Measurements from ENCODE around the gene ABR.
"Not testable (repeated sequence)": the region's sequence is repeated elsewhere in the genome, so short reads cannot be mapped to it uniquely, and the experiment has no call there.

Gene ABR

GRCh38 chr17:983921-984320 is 195.9 kb downstream of the ABR start:
- no peak for DNase-seq (ENCODE audit: low read depth, low spot score)

- DNase-seq (ENCODE audit: low read depth, low spot score): no peak
These were observed 198.5 kb downstream of the ABR start for GRCh38 chr17:981292-981658.

- DNase-seq (ENCODE audit: low read depth, low spot score): peak; percentile 58
These were observed 199.1 kb downstream of the ABR start for GRCh38 chr17:980406-981291.

DNA sequence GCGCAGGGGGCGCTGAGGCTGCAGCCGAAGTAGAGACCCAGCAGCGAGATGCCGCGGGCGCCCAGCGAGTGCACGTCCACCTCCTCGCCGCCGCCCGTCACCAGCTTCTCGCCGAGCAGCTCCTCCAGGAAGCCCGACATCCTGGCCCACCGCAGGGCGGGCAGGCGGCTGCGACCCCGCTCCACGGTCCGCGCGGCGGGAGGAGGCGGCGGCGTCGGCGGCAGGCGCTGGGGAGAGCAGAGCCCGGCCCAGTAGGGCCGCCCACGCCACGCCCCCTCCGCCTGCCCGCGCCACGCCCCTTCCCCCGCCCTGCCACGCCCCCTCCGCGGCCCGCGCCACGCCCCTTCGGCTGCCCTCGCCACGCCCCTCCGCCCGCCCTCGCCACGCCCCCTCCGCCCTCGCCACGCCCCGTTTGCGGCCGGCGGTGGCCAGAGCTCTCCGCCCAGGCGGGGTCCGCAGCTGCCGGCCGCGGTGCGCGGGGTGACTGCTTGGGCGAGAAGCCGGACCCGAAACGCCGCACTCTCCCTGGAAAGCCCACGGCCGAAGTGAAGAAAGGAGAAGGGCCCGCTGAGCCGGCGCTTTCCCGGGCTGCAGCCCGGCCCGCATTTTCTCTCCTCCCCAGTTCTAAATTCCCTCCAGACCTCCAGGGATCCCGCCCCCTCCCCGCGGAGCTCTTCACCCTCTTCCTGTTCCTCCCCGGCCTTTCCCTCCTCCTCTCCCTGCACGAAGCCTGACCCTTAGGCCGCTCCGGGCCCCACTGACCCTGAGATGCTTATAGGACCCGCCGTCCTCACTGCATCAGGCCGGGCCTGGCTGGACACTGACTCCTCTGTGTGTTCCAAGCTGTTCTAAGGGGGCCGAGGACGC is 200.0 kb downstream of the ABR start, which contains the start of gene NXN:
NXN (minus strand) TSS at position 238 of the 867 bp plus-strand sequence.
- DNase-seq (ENCODE audit: low read depth, low spot score): peak; percentile 78

- DNase-seq (ENCODE audit: low read depth, low spot score): no peak
These were observed 200.6 kb downstream of the ABR start for GRCh38 chr17:979212-979538.

- DNase-seq (ENCODE audit: low read depth, low spot score): no peak
These were observed 201.4 kb downstream of the ABR start for GRCh38 chr17:978103-979093.

- no peak for DNase-seq (ENCODE audit: low read depth, low spot score)
These were observed 202.6 kb downstream of the ABR start for GRCh38 chr17:977166-977565.

DNA sequence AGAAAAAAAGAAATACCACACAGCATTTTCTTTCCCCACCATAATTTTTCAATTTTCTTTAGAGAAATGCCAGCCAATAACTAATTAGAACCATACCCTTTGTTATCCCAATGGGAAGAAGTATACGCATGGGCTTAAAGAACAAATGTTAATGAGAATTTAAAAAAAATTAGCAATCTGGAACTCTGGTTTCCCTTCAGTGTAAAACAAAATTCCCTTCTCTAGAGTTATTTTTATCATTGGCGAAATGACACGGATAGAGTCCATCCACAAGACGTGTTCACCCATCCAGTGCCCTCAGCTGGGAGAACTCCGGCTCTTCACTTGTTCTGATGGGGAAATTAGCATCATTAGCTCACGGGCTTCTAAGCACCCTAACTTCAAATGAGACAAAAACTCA is 203.5 kb downstream of the ABR start:
- no peak for DNase-seq (ENCODE audit: low read depth, low spot score)

GRCh38 chr17:975371-975915 is 204.3 kb downstream of the ABR start:
- no peak for DNase-seq (ENCODE audit: low read depth, low spot score)

- DNase-seq (ENCODE audit: low read depth, low spot score): not testable (repeated sequence)
These were observed 205.0 kb downstream of the ABR start for GRCh38 chr17:974778-975177.

DNA sequence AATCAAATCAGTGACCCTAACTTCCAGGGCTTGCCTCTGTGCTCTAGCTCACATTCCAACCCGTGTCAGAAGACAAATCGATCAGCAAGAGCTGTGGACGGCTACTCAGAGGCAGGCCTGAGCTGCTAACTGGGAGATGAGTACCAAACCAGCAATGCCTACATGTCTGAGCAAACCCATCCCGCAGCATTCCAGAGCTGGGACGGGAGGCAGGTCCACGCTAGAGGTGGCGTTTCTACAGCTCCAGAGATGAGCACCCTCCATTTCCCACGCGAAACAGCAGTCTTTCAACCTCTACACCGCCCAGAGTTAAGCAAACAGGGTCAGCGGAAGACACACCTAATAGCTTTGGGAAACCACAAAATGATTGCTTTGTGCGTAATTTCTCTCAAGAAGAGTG is 206.7 kb downstream of the ABR start:
- no peak for DNase-seq (ENCODE audit: low read depth, low spot score)

DNA sequence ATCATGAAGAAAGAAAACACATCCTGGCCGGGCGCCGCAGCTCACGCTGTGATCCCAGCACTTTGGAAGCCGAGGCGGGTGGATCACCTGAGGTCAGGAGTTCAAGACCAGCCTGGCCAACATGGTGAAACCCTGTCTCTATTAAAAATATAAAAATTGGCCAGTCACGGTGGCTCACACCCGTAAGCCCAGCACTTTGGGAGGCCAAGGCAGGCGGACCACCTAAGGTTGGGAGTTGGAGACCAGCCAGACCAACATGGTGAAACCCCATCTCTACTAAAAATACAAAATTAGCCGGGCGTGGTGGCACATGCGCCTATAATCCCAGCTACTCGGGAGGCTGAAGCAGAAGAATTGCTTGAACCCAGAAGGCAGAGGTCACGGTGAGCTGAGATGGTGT is 207.9 kb downstream of the ABR start:
- DNase-seq (ENCODE audit: low read depth, low spot score): not testable (repeated sequence)

GRCh38 chr17:970364-970763 is 209.4 kb downstream of the ABR start:
- DNase-seq (ENCODE audit: low read depth, low spot score): no peak

- DNase-seq (ENCODE audit: low read depth, low spot score): no peak
These were observed 209.9 kb downstream of the ABR start for GRCh38 chr17:969811-970355.

DNA sequence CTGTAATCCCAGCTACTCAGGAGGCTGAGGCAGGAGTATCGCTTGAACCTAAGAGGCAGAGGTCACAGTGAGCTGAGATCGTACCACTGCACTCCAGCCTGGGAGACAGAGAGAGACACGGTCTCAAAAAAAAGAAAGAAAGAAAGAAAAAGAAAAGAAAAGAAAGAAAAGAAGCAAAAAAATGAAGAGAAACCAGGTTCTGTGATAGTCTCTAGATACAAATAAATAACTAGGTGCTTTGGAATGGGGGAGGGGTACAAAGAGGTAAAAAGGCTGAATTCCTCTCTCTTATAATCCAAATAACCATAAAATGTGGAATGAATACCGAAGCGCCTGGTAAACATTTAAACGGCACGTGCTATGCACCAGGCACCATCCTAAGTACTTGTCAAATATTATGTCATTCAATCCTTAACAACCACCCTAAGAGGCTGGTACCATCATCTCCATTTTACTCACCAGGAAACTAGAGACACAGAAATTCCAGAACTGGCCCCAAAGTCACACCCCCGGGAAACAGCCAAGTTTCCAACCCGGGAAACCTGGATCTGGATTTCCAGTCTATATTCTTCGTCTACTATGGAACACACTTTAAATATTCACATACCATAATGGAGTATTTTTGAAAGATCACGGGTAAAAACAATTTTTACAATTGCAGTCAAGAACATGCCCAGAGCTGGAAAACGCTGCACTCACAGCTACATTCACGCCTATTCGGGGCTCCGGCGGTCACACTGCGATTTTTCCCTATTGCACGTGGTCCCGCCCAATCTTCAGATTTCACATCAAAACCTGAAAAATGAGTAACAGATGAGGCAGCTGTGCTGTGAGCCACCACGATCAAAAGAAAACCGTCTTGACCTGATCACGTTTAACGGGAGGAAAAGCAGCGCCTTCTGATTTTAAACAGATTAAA is 210.7 kb downstream of the ABR start:
- no peak for DNase-seq (ENCODE audit: low read depth, low spot score)

DNA sequence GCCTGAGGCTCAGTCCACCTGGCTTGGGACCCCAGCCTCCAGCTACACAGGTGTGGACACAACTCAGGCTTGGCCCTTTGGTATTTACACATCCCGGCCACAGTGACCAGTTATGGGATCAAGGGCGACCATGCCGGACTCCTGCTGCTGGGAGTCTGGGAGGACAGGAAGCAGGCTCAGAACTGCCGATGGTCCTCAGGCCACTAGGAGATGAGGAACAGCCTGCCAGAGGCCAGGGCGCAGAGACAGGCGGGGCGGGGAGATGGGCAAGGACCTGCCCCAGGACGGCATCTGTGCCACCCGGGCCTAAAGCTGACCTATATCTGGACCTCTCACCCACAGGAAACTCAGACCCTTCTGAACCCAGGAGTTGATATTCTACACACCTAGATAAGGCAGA is 212.7 kb downstream of the ABR start:
- no peak for DNase-seq (ENCODE audit: low read depth, low spot score)

DNA sequence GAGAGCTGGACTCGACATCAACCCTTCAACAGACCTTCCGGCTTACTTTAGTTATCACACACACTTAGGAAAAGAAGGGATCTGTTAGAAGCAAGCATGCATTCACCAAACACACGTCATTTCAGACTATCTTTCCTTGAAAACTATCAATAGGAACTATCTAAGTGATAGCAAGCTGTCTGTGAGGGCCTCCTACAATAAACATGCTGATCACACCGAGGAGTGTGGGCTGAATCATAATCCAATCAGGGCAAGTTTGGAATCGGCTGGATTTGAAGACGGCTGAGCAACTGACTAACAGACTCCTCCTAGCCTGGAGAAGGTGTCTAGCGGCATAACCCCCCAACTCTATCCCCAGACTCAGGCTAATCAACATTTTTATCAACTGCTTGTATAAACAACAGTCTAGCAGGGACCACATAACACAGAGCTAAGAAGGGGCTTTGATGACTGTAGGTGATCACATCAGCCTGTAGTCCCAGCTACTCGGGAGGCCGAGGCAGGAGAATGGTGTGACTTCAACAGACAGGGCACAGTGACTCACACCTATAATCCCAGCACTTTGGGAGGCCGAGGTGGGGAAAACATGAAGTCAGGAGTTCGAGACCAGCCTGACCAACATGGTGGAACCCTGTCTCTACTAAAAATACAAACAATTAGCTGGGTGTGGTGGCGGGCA is 214.3 kb downstream of the ABR start:
- no peak for DNase-seq (ENCODE audit: low read depth, low spot score)

DNA sequence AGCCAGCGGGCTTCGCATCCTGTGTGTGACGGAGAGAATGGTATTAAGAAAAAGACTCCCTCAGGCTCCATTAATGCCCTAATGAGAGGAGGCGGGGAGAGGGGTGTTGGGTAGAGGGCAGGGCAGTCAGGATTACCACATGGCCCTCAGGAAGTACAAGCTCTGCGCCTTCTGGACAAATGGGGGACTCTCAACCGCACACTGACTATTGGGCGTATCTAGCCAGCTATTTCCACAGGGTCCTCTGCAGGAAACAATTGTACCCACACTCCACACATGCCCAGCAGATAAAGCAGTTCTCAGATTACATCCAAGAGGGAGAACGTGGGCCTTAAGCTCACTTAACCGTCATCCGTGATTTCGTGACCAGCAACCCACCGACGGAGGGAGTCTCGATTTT is 214.9 kb downstream of the ABR start:
- no peak for DNase-seq (ENCODE audit: low read depth, low spot score)

- DNase-seq (ENCODE audit: low read depth, low spot score): no peak
These were observed 217.1 kb downstream of the ABR start for GRCh38 chr17:962670-963069.

All from activated CD4-positive, CD25-positive, alpha-beta regulatory T cell treated with anti-CD3 and anti-CD28 coated beads, Interleukin-2, amount 50 U/mL, for 16 hours (primary cell).